ENCODE results near the gene GAPVD1. TPM values are rescaled to one million over a fixed set of nuclear protein-coding genes. Genes with fewer than 3 reads are reported as not detected.

GAPVD1 gene
- total RNA-seq, 3 donors from 2014 or later (not counting 1 experiment from before 2014, with no cell fraction given): 66.1 to 83.2 (median 68.8) TPM

DNA sequence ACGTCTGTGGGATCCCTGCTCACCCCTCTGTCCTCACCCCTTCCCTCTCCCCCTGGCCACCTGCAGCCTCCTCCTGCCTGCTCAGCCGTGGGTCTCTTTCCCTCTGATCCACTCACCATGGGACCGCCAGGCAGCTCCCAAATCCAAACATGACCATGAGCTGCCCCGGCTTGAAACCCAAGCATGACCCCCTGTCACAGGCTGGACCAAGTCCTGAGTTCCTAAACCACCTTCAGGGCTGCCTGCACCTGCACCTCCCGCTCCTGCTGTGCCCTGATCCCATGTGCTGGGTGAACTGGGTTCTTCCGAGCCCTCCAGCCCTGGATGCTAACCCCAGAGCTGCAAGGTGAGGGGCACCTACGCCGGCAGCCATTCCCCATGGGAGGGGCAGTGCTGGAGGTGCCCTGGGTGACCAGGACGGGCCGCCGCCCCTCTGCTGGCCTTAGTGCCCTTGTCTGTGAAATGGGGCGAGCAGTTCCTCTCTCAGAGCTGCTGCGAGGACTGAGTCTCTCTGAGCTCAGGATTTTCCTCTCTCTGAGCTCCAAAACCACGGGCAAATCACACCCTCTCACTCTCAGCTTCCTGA lies 149.6 kb downstream of the GAPVD1 start:
- Histone ChIP-seq H3K4me1 (ENCODE audit: control insufficient read depth, insufficient read depth, low read length) (peaks cover 13% of the 10 kb centered on the region), H3K9me3 (ENCODE audit: control insufficient read depth, insufficient read depth, low read length) (no peaks in the 10 kb centered on the region), H3K4me3 (ENCODE audit: low read length) (no peak overlapping the region), H3K27me3 (ENCODE audit: control insufficient read depth, insufficient read depth, low read length) (peaks cover 7% of the 10 kb centered on the region), H3K27ac (ENCODE audit: low read length) (no peak overlapping the region), H3K36me3 (ENCODE audit: control insufficient read depth, insufficient read depth, low read length) (no peaks in the 10 kb centered on the region)
- no peak for ATAC-seq
- Mint-ChIP-seq H3K27me3 (ENCODE audit: low read depth in 2 of 2) (peaks cover 13 to 27% of the 10 kb centered on the region in 2 donors), H3K27ac (no peak overlapping the region), H3K4me3 (no peak overlapping the region), H3K4me1 (peaks cover 6 to 20% of the 10 kb centered on the region in 2 donors), H3K36me3 (no peaks in the 10 kb centered on the region), H3K9me3 (no peaks in the 10 kb centered on the region)
- intact Hi-C loops (cut with micrococcal nuclease): no loop called here
- DNase-seq: no peak
- TF ChIP-seq, protein P1, sequence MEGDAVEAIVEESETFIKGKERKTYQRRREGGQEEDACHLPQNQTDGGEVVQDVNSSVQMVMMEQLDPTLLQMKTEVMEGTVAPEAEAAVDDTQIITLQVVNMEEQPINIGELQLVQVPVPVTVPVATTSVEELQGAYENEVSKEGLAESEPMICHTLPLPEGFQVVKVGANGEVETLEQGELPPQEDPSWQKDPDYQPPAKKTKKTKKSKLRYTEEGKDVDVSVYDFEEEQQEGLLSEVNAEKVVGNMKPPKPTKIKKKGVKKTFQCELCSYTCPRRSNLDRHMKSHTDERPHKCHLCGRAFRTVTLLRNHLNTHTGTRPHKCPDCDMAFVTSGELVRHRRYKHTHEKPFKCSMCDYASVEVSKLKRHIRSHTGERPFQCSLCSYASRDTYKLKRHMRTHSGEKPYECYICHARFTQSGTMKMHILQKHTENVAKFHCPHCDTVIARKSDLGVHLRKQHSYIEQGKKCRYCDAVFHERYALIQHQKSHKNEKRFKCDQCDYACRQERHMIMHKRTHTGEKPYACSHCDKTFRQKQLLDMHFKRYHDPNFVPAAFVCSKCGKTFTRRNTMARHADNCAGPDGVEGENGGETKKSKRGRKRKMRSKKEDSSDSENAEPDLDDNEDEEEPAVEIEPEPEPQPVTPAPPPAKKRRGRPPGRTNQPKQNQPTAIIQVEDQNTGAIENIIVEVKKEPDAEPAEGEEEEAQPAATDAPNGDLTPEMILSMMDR (IDR thresholded peaks at IDR 0.05): no peak
- 79% methylated on average over 13 of the region's 14 CpGs for WGBS (ENCODE audit: insufficient coverage)

DNA sequence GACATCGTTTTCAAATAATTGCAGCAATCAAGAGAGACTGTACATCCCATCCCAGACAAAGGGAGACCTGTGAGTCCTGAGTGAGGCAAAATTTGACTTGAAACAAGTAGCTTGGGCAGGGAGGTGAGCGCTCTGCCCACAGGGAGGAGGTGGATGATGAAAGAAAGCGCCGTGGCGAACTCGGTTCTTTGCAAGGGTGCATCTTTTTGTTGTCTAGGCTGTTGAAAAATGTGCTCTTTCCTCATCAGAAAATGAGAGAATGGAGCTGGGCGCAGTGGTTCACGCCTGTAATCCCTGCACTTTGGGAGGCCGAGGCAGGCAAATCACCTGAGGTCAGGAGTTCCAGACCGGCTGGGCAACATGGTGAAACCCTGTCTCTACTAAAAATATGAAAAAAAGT lies 150.5 kb downstream of the GAPVD1 start:
- H3K27me3 Mint-ChIP-seq (ENCODE audit: low read depth in 2 of 2): peaks cover 4 to 20% of the 10 kb centered on the region in 2 donors
- no peak overlapping the region for H3K4me3 Mint-ChIP-seq
- no peaks in the 10 kb centered on the region for H3K36me3 Mint-ChIP-seq
- ATAC-seq (no peak), DNase-seq (no peak)
- Histone ChIP-seq H3K4me3 (ENCODE audit: low read length) (no peak overlapping the region), H3K27ac (ENCODE audit: low read length) (no peak overlapping the region), H3K9me3 (ENCODE audit: control insufficient read depth, insufficient read depth, low read length) (no peaks in the 10 kb centered on the region), H3K4me1 (ENCODE audit: control insufficient read depth, insufficient read depth, low read length) (peaks cover 13% of the 10 kb centered on the region), H3K27me3 (ENCODE audit: control insufficient read depth, insufficient read depth, low read length) (peaks cover 7% of the 10 kb centered on the region), H3K36me3 (ENCODE audit: control insufficient read depth, insufficient read depth, low read length) (no peaks in the 10 kb centered on the region)
- H3K9me3 Mint-ChIP-seq: no peaks in the 10 kb centered on the region
- WGBS (ENCODE audit: insufficient coverage): 81% methylated on average over 10 of the region's 10 CpGs
- TF ChIP-seq, protein P1 (IDR thresholded peaks at IDR 0.05): no peak
- no peak overlapping the region for H3K27ac Mint-ChIP-seq
- intact Hi-C loops (cut with micrococcal nuclease): no loop called here
- H3K4me1 Mint-ChIP-seq: peaks cover 6 to 18% of the 10 kb centered on the region in 2 donors

DNA sequence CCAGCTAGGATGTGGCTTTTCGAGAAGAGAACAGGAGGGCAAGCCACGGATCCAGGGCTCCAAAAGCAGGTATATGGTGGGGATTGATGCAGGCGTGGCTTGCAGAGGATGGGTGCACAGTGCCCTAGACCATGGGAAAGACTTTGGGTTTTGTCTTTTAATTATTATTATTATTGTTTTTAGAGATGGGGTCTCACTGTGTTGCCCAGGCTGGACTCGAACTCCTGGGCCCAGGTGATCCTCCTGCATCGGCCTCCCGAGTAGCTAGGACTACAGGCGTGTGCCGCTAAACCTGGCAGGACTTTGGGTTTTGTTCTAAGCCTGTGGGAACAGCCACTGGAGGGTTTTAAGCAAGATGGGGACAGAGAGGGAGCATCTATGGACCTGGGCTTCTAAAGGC lies 152.0 kb downstream of the GAPVD1 start:
- TF ChIP-seq, protein P1 (IDR thresholded peaks at IDR 0.05): no peak
- H3K27ac Mint-ChIP-seq: no peak overlapping the region
- H3K4me1 Mint-ChIP-seq: peaks cover 5 to 13% of the 10 kb centered on the region in 2 donors
- H3K9me3 ChIP-seq (ENCODE audit: control insufficient read depth, insufficient read depth, low read length): no peaks in the 10 kb centered on the region
- peaks cover 2% of the 10 kb centered on the region for H3K27me3 ChIP-seq (ENCODE audit: control insufficient read depth, insufficient read depth, low read length)
- no peak for DNase-seq
- no peak overlapping the region for H3K4me3 ChIP-seq (ENCODE audit: low read length)
- H3K4me3 Mint-ChIP-seq: no peak overlapping the region
- no peak for ATAC-seq
- peaks cover 2% of the 10 kb centered on the region for H3K4me1 ChIP-seq (ENCODE audit: control insufficient read depth, insufficient read depth, low read length)
- no peaks in the 10 kb centered on the region for H3K9me3 Mint-ChIP-seq
- peaks cover 0 to 14% of the 10 kb centered on the region in 2 donors for H3K27me3 Mint-ChIP-seq (ENCODE audit: low read depth in 2 of 2)
- no peak overlapping the region for H3K27ac ChIP-seq (ENCODE audit: low read length)
- H3K36me3 ChIP-seq (ENCODE audit: control insufficient read depth, insufficient read depth, low read length): no peaks in the 10 kb centered on the region
- no peaks in the 10 kb centered on the region for H3K36me3 Mint-ChIP-seq
- WGBS (ENCODE audit: insufficient coverage): 88% methylated on average over 8 of the region's 8 CpGs
- intact Hi-C loops (cut with micrococcal nuclease): no loop called here
